ENCODE measurements around the gene OSCP1.

GRCh38 chr1:36391271-36391670, 59.0 kb downstream of the OSCP1 start:
- TF ChIP-seq EZH2 (IDR thresholded peaks at IDR 0.05; ENCODE audit: insufficient read depth, poor library complexity, severe bottlenecking) (no peak), EZH2phosphoT487 (IDR thresholded peaks at IDR 0.05; ENCODE audit: insufficient read depth, low read depth) (no peak)
